ENCODE measurements around the gene SLC6A13. TPM values are rescaled to one million over a fixed set of nuclear protein-coding genes. Genes with fewer than 3 reads are reported as not detected.

SLC6A13 gene
- total and polyA plus RNA-seq, 4 donors, result 0.23 to 12.0 (median 7.5) TPM

- Histone ChIP-seq H3K9ac (ENCODE audit: low read depth in 1 of 2, low read length in 2 of 2) (no peak overlapping the region), H3K4me1 (ENCODE audit: control insufficient read depth in 4 of 4, insufficient read depth in 4 of 4, low read length in 3 of 4) (peaks cover 6 to 26% (median 15%) of the 10 kb centered on the region in 4 donors), H3K9me3 (ENCODE audit: control insufficient read depth in 4 of 4, low read length in 3 of 4) (no peaks in the 10 kb centered on the region), H3K36me3 (ENCODE audit: control insufficient read depth in 4 of 4, insufficient read depth in 3 of 4, low read depth in 1 of 4, low read length in 3 of 4) (no peaks in the 10 kb centered on the region), H3K4me3 (ENCODE audit: low read depth in 1 of 3, low read length in 3 of 3) (no peak overlapping the region), H3K27me3 (ENCODE audit: control insufficient read depth in 4 of 4, insufficient read depth in 4 of 4, low read length in 3 of 4) (no peaks in the 10 kb centered on the region), H3K27ac (ENCODE audit: low read depth in 1 of 2, low read length in 2 of 2) (no peak overlapping the region)
- TF ChIP-seq FOXA1 (IDR thresholded peaks at IDR 0.05) (no peak), REST (IDR thresholded peaks at IDR 0.05) (no peak), CTCF (IDR thresholded peaks at IDR 0.05; ENCODE audit: low read depth, low read length, missing input control) (no peak), NR2F2 (IDR thresholded peaks at IDR 0.05) (no peak), ZBTB33 (IDR thresholded peaks at IDR 0.05) (no peak), RXRA (IDR thresholded peaks at IDR 0.05) (no peak), EGR1 (IDR thresholded peaks at IDR 0.05; ENCODE audit: low read depth in 2 of 2) (no peak), MAX (IDR thresholded peaks at IDR 0.05) (no peak), FOXA2 (IDR thresholded peaks at IDR 0.05) (no peak), ATF3 (IDR thresholded peaks at IDR 0.05) (no peak), GABPA (IDR thresholded peaks at IDR 0.05 in 1 of 2, conservative IDR thresholded peaks at IDR 0.05 in 1 of 2) (no peak), HNF4A (conservative IDR thresholded peaks at IDR 0.05) (no peak), JUND (IDR thresholded peaks at IDR 0.05) (no peak), RAD21 (IDR thresholded peaks at IDR 0.05) (no peak), HNF4G (IDR thresholded peaks at IDR 0.05) (no peak), YY1 (IDR thresholded peaks at IDR 0.05) (no peak), TAF1 (conservative IDR thresholded peaks at IDR 0.05) (no peak), SP1 (IDR thresholded peaks at IDR 0.05) (no peak)
- no peak for DNase-seq (ENCODE audit: low spot score)
- WGBS, result 87% methylated on average over 15 of the region's 15 CpGs
These were observed 89.9 kb downstream of the SLC6A13 start for GRCh38 chr12:172732-173161.

All from liver (tissue), 9 donors.